GM18511 (cell line): ENCODE measurements around the gene SPATA13.
"Not testable (repeated sequence)": the region's sequence is repeated elsewhere in the genome, so short reads cannot be mapped to it uniquely, and the experiment has no call there.

Experiments
- ATAC-seq: cut with Tn5 transposase; IDR thresholded peaks from one replicate; pipeline ENCODE4 v1.9.1; 2021; ENCODE audit warnings: mild to moderate bottlenecking, moderate library complexity; ENCODE audit not compliant: unreplicated experiment

Gene SPATA13

GRCh38 chr13:24160458-24161009 is at the start of gene SPATA13:
TSS of gene SPATA13 (plus strand) at chr13:24160720. CDS start at chr13:24222930, 62,210 bp downstream.
- peak; percentile 78 for ATAC-seq

GRCh38 chr13:24112791-24113190 is 47.7 kb upstream of the SPATA13 start:
- no peak for ATAC-seq

GRCh38 chr13:24115671-24116070 is 44.8 kb upstream of the SPATA13 start:
- no peak for ATAC-seq

GRCh38 chr13:24116131-24116530 is 44.4 kb upstream of the SPATA13 start:
- ATAC-seq: no peak

DNA sequence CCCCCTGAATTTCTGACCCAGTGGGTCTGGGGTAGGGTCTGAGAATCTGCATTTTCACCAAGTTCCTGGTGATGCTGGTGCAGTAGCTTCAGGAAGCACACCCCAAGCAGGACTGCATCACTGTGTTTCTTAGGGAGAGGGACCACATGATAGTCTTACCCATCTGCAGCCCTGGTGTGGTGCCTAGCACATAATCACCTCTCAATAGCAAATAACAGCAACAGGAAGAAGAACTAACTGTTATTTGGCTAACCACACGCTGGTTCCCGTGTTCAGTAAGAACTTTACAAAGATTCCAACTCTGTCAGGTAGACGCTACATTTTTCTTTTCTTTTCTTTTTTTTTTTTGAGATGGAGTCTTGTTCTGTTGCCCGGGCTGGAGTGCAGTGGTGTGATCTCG is 41.9 kb upstream of the SPATA13 start:
- ATAC-seq: no peak

DNA sequence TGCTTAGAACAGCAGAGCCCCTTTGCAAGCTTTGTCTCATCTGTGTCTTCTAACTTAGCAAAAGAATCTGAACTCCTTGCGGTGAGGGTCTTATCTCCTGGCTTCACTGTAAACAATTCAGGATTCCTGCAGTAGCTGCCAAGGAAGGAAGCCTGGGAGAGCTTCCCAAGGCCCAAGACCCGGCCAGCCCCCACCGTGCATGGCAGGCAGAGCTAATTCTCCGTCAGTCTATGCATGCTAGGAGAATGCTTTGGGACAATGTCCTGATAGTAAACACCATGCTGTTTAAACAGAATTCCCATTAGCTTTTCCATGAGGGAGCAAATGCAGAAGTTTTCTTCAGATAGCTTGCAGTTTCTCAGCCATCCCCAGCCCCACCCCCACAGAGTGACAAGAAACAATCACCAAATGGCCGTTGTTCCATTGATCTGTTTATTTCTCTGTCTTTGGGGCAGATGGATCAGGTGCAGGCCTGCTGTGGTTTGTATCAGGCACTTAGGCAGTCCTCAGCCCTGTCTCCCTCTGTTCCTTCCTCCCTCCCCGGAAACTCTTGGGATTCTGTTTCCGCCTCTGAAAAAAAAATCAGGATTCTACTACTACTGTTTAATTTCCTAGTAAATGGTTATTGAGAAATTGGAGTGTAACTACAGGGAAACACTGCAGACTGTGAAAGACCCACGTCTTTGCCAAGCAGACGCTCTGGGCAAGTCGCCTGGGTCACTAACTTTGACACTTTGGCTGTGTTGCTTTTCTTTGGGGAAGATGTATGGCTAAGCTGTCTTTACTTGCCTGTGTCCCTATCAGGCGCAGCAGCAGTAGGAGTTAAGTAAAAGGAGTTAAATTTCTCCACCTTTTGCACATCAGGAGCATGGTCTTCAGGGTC is 40.7 kb upstream of the SPATA13 start:
- no peak for ATAC-seq

DNA sequence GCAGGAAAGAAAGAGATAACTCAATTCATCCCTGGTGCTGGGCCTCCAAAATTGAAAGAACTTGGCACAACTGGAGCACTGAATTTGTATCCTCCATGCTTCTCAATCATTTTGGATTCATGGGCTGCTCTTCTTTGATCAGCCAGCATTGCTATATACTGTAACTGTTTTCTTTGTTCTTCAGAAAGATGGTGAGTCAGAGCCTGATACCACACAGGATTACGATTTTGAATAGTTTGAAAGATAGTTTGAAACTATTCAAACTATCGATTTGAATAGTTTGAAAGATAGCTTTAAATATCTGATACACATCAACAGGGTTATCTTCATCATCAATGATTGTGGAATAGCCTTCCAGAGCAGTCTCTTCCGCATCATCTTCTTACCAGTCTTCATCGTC is 38.5 kb upstream of the SPATA13 start:
- ATAC-seq: not testable (repeated sequence)

DNA sequence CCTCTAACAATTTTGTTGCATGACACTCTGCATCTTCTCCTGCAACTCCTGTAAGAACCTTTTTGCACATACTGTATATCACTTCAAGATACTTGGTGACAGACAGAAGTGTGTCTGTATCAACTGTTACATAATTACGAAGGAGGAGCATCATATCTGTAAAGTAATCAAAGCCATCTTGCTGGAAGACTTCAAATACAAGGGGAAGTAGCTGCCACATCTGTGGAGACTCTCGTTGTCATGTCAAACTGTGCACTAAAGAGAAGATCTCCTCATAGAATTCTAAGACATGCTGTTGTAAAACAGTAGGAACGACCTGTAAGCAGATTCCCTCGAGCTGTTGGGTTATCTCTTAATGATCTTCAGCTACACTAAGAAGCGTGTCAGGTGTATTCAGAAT is 38.0 kb upstream of the SPATA13 start:
- no peak for ATAC-seq

- ATAC-seq: no peak
Measured at GRCh38 chr13:24123761-24124160, 36.8 kb upstream of the SPATA13 start.

DNA sequence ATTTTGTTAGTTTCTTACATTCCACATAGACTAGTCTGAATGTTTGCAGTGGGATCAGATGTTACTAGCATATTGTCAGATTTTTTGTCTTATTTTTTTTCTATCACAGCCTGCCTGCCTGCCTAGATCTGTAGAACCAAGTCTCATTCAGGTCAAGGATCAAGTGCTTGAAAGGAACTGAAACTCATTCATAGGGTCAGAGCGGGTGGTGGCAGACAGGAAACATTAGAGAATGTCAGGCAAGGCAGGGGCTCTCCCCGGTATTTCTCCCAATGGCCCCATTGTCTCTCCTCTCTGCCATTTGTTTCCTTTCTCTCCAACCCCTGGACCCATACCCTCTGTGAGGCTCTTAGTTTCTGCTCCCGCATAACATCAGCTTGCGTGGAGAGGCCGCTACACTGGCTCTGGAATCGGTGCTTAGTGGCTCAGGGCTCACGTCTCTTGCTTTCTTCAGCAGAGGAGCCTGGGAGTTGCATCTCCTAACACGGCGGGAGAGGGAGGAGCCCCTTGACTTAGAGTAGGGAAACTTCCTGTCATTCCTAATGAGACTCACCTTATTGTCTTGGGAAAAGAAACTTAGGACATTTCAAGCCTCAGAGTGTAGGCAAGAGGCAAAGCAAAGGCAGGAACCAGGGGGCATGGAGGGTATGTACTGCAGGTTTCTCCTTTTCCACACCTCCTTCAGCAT is 35.6 kb upstream of the SPATA13 start:
- ATAC-seq: peak; percentile 92

DNA sequence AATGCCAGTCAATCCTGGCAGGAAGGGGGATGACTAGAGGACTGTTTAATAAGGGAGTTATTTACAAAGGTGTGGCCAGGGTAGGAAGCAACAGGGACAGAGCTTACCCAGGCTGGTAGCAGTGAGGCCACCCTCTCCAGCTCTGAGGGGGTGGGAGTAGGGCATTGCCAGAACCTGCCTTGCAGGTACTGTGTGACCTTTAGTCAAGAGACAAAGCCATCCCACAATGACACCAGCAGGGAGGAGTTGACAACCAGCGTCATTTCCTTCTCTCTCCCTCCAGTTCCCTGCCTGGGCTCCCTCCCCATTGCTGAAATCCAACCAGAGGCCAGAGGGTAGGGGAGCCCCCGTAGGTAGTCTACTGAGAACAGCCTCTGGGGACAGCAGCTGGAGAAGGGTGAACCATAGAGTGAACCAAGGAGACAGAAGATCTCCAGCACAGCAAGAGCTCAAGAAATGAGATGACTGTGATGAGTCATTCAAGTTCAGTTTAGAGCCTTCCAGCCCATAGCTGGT is 33.3 kb upstream of the SPATA13 start:
- peak; percentile 81 for ATAC-seq

GRCh38 chr13:24128112-24128511 is 32.4 kb upstream of the SPATA13 start:
- no peak for ATAC-seq

DNA sequence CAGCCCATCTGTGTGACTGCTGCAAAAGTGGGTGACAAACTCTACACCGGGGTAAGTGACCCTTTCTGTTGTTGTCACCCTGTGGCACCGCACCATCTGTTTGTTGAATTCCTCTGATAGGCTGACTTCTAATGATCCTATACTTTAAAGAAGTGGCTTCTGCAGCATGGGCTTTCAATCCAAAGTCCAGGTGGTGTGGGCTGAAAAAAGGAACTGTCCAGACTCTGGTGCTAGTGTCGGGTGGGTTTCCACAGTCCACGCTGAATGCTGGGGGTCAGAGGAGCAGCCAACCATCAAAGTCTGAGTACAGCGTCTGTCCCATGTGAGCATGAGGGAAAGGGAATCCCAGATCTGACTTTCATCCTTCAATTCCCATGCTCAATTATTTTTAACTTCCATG is 31.6 kb upstream of the SPATA13 start:
- ATAC-seq: no peak

- ATAC-seq: no peak
Measured at GRCh38 chr13:24129914-24130774, 30.4 kb upstream of the SPATA13 start.

- ATAC-seq: no peak
Measured at GRCh38 chr13:24131749-24132148, 28.8 kb upstream of the SPATA13 start.

DNA sequence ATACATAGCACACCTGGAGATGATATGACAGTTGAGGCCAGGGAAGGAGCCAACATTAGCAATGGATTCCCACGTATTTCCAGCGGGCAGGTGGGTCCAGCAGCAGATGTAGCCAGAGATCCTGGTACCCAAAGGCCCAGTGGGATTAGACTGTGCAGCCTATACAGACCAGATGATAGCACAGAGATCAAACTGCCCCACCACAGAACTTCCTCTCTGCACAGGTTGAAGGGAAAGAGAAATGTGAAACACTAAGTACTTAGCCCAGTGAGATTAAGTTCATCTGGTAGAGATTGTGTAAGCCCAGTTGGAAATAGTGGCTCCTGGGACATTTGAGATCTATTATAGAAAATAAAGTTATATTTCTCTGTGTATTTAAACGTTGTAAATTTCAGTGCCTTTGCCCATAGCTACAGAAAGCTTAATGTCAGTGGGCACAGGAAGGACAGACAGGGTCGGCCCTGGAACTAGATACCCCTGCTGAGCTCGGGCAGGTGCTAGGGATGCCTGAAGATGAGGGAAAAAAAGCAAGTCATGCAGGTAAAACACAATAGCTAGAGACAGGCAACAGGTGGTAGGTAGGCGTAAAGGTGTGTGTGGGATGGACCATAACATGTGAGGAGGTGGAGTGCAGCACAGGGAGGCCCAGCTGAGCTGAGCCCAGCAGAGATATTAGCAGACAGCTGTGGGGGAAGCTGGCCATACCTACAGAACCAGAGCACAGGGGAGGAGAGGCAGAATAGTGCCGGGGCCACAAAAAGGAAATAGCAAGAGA is 27.3 kb upstream of the SPATA13 start:
- no peak for ATAC-seq

DNA sequence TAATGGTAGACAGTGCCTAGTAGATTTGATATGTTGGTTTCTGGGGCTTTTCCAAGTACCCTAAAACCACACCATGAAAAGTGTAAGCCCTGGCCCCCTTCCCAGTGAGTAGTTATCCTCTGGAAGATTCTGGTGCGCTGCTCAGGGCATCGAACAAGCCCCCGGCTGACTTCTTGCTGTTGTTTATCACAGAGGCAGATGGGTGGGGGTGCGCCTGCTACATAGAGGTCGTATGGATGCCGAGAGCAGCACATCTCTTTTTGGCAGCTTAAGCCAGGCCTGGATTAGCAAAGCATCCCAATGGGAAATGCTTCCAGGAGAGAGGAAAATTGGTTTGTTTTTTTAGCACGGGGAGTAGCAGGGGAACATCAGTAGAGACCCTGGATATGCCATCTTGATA is 26.3 kb upstream of the SPATA13 start:
- no peak for ATAC-seq

DNA sequence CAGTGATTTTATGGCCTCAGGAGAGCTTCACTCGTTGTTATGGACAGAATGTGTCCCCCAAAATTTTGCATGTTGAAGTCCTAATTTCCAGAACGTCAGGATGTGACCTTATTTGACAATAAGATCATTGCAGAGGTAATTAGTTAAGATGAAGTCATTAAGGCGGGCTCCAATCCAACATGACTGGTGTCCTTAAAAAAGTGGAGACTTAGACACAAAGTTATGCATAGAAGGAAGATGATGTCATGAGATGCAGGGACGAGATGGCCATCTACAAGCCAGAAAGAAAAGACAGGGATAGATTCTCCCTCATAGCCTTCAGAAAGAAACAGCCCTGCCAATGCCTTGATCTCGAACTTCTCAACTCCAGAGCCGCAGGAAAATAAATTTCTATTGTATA is 25.8 kb upstream of the SPATA13 start:
- ATAC-seq: no peak

DNA sequence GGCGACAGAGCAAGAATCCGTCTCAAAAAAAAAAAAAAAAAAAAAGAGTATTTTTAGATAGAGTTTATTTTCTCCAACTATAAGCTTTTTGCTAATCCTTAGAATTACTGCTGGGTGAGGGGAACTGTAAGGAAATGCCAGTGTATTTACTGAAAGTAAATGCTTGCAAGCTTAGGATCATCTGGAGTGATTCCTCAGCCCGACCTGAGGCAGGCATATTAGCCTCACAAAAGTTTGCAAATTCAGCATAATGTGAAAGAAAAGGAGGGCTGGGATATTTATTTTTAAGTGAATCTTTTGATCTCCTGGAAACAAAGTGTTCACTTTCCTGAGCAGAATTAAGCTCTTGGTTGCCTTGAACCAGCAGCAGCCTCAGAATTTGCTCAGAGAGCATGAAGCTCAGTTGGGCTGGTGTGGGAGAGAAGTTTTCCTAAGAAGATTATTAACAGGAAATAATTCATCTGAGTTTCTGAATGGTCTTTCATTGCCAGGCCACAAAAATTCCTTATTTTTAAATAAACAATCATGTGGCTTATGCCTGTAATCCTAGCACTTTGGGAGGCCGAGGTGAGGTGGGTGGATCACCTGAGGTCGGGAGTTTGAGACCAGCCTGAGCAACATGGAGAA is 24.7 kb upstream of the SPATA13 start:
- ATAC-seq: no peak

DNA sequence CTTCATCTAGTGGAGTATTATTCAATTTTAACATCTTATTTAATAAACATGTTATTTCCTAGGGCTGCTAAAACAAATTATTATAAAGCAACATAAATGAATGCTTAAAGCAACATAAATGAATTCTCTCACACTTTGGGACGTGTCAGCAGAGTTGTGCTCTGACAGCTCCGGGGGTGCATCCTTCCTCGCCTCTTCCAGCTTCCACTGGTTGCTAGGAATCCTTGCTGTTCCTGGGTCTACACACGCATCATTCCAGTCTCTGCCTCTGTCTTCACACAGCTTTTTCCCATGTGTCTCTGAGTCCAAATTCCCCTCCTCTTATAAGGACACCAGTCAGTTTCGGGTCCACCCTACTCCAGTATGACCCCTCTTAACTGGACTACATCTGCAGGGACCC is 21.6 kb upstream of the SPATA13 start:
- no peak for ATAC-seq
